Activated CD4-positive, CD25-positive, alpha-beta regulatory T cell treated with anti-CD3 and anti-CD28 coated beads, Interleukin-2, amount 50 U/mL, for 72 hours (primary cell): ENCODE results near the gene TCOF1.
"Not testable (repeated sequence)": the region's sequence is repeated elsewhere in the genome, so short reads cannot be mapped to it uniquely, and the experiment has no call there.

Experiments
- DNase-seq: peaks from one replicate; pipeline ENCODE4 v3.0.0; 2021

The TCOF1 gene

GRCh38 chr5:150407096-150407720 is 49.7 kb downstream of the TCOF1 start:
- no peak for DNase-seq

GRCh38 chr5:150408231-150408943 is 50.9 kb downstream of the TCOF1 start:
- no peak for DNase-seq

GRCh38 chr5:150409638-150410523 is 52.4 kb downstream of the TCOF1 start:
- no peak for DNase-seq

GRCh38 chr5:150410524-150411244 is 53.2 kb downstream of the TCOF1 start:
- no peak for DNase-seq

- DNase-seq: peak; percentile 65
These were observed 53.9 kb downstream of the TCOF1 start for GRCh38 chr5:150411245-150411979.

GRCh38 chr5:150412319-150413175 is 55.0 kb downstream of the TCOF1 start, which contains the start of gene CD74:
CD74 (minus strand) TSS chr5:150412910; CDS start chr5:150412749, 161 bp downstream.
- peak; percentile 84 for DNase-seq

- no peak for DNase-seq
These were observed 55.8 kb downstream of the TCOF1 start for GRCh38 chr5:150413176-150413901.

GRCh38 chr5:150413902-150414790 is 56.6 kb downstream of the TCOF1 start:
- not testable (repeated sequence) for DNase-seq

GRCh38 chr5:150419630-150420270 is 62.3 kb downstream of the TCOF1 start:
- DNase-seq: no peak

GRCh38 chr5:150422075-150422474 is 64.6 kb downstream of the TCOF1 start:
- DNase-seq: no peak

GRCh38 chr5:150422758-150423157 is 65.3 kb downstream of the TCOF1 start:
- no peak for DNase-seq

- DNase-seq: not testable (repeated sequence)
These were observed 68.7 kb downstream of the TCOF1 start for GRCh38 chr5:150426165-150426564.

GRCh38 chr5:150428106-150428876 is 70.8 kb downstream of the TCOF1 start:
- no peak for DNase-seq

GRCh38 chr5:150428978-150429377 is 71.5 kb downstream of the TCOF1 start:
- DNase-seq: no peak

- DNase-seq: no peak
These were observed 71.9 kb downstream of the TCOF1 start for GRCh38 chr5:150429410-150429873.

GRCh38 chr5:150431048-150431447 is 73.6 kb downstream of the TCOF1 start:
- no peak for DNase-seq

- no peak for DNase-seq
These were observed 74.1 kb downstream of the TCOF1 start for GRCh38 chr5:150431574-150431973.

- no peak for DNase-seq
These were observed 77.0 kb downstream of the TCOF1 start for GRCh38 chr5:150434464-150434863.
